Astrocyte of the spinal cord (primary cell): ENCODE results near the gene INO80B.

ENCODE experiments used
- DNase-seq: peaks from one replicate; pipeline ENCODE4 v3.0.0; 2011; ENCODE audit warnings: low read depth, low spot score
- H3K4me3 ChIP-seq: 2 replicates; pipeline ENCODE4 v1.5.1; 2011; ENCODE audit warnings: low read depth, mild to moderate bottlenecking, low read length, moderate library complexity
- in situ Hi-C: cut with HindIII; loops from 2 replicates; pipeline ENCODE4 v1.10.0; 2017; ENCODE audit warnings: low sequenced_read_pairs
- TF ChIP-seq, protein P1 (sequence below): IDR thresholded peaks from 2 replicates; pipeline ENCODE4 v1.5.1; 2012; ENCODE audit warnings: low read depth, mild to moderate bottlenecking, low read length, inconsistent platforms

Gene INO80B

DNA sequence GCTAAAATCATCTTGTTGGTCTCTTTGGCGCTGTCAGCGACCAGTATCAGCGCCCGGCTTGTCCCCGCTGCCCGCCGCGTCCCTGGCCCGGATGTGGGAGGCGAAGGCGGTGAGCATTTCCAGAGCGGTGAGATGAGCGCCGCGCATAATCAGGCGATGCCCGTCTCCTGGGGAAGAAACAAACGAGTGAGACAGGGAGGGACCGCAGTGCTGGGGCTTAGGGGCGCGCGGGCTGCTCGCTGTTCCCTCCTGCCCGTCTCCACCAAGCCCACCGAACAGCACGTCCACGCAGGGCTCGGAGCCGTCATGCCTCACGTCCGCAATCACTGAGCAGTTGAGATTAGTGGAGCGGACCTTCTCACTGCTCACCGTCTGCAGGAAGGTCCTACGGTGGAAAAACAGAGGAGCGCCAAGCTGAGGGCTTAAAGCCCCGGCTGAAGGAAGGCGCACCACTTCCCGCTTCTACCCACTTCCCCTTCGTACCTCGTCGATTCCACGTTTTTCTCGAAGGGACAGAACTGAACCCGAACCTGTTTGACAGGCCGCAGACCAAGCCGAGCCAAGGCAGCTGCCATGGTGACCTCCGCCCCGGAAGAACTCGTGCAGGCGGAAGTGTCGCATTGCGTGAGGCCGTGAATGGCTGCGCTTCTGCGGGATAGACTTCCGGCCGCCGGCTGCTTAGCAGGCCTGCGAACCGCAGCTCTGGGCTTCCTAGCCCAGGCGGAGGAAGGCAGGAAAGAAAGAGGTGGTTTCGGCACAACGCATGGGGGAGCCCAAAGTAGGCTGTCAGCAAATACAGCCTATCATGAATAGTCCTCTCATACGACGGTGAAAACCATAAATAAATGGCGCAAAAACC is 17.4 kb downstream of the INO80B start, which contains the start of gene MRPL53:
Gene MRPL53 (minus strand): TSS at position 595 of the 859 bp plus-strand sequence. CDS start 20 bp downstream, at position 575.
- DNase-seq, result peak; percentile 93
- TF ChIP-seq, protein P1, sequence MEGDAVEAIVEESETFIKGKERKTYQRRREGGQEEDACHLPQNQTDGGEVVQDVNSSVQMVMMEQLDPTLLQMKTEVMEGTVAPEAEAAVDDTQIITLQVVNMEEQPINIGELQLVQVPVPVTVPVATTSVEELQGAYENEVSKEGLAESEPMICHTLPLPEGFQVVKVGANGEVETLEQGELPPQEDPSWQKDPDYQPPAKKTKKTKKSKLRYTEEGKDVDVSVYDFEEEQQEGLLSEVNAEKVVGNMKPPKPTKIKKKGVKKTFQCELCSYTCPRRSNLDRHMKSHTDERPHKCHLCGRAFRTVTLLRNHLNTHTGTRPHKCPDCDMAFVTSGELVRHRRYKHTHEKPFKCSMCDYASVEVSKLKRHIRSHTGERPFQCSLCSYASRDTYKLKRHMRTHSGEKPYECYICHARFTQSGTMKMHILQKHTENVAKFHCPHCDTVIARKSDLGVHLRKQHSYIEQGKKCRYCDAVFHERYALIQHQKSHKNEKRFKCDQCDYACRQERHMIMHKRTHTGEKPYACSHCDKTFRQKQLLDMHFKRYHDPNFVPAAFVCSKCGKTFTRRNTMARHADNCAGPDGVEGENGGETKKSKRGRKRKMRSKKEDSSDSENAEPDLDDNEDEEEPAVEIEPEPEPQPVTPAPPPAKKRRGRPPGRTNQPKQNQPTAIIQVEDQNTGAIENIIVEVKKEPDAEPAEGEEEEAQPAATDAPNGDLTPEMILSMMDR, result no peak
- peak within 1 kb of the TSS; percentile 64 for H3K4me3 ChIP-seq
- in situ Hi-C loops, result no loop called here

DNA sequence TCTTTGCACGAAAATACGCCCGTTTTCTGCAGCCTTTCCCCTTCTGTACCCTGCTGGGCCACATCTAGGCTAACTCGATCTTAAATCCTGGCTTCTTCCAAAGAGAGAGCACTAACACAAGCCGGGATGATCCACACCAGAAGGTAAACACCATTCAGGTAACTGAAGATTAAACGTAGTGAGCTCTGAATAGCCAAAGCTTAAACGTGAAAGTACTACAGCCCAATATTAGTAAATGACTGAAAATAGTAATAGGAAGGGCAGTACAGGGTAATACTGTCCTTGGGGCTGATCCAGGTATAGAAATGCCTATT is 18.0 kb downstream of the INO80B start:
- H3K4me3 ChIP-seq, result peak overlapping the region; percentile 64
- TF ChIP-seq, protein P1, result no peak
- in situ Hi-C loops, result no loop called here
- no peak for DNase-seq

DNA sequence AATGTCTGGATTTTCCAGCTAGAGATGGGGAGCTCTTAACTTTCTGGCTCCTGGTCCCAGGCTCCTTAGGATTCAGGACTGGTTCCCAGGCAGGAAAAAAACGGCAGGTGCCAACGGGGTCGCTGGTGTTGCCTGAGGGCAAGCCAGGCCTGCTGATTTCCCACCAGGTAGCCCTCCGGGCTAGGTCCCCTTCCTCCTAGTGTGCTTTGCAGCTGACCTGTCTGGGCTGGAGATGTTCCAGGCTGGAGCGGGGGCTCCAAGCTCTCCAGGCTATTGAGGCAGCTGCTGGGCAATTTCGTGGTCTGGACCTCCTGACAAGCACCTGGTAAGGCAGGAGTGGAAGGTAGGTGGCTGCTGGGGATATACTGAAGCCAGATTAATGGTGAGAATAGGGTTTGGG is 19.6 kb downstream of the INO80B start:
- TF ChIP-seq, protein P1, result no peak
- no peak for DNase-seq
- in situ Hi-C loops, result no loop called here
- H3K4me3 ChIP-seq, result no peak overlapping the region

DNA sequence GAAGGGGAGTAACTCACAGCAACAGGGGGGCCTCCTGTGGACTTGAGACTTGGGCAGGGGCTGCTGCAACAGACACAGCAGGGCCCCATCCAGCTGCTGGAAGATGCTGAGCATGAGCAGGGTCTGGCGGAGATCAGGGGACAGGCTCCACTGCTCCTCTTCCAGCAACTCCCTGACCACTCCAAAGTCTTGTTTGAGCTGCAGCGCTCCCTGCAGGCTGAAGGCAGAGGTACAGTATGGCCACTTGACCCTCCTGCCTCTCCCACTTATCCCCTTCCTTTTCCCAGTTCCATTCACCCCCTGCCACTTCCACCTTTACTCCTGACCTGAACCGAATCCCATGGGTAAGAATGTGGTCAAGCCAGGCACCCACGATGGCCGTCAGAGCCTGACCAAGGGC is 20.0 kb downstream of the INO80B start:
- in situ Hi-C loops, result no loop called here
- DNase-seq, result no peak
- TF ChIP-seq, protein P1, result peak; percentile 40
- H3K4me3 ChIP-seq, result no peak overlapping the region

DNA sequence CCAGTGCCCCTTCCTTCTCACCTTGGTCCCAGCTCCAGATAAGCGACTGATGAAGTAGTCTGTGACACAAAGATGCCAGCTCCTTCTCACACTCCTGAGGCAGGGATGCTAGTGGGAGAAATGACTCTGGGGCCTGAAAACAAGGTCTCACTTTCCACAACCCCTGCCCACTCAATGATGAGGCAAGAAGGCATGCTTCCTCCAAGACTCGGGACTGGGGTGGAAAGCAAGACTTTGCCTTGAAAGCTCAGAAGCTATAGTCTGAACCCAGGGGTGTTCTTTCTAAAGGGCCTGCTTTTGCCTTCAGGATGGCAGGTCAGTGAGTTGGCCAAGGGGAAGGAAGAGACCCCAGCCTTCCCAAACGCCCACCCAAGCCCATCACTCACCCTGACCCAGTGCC is 26.5 kb downstream of the INO80B start:
- H3K4me3 ChIP-seq, result peak overlapping the region; percentile 87
- TF ChIP-seq, protein P1, result no peak
- DNase-seq, result no peak
- in situ Hi-C loops, result no loop called here

DNA sequence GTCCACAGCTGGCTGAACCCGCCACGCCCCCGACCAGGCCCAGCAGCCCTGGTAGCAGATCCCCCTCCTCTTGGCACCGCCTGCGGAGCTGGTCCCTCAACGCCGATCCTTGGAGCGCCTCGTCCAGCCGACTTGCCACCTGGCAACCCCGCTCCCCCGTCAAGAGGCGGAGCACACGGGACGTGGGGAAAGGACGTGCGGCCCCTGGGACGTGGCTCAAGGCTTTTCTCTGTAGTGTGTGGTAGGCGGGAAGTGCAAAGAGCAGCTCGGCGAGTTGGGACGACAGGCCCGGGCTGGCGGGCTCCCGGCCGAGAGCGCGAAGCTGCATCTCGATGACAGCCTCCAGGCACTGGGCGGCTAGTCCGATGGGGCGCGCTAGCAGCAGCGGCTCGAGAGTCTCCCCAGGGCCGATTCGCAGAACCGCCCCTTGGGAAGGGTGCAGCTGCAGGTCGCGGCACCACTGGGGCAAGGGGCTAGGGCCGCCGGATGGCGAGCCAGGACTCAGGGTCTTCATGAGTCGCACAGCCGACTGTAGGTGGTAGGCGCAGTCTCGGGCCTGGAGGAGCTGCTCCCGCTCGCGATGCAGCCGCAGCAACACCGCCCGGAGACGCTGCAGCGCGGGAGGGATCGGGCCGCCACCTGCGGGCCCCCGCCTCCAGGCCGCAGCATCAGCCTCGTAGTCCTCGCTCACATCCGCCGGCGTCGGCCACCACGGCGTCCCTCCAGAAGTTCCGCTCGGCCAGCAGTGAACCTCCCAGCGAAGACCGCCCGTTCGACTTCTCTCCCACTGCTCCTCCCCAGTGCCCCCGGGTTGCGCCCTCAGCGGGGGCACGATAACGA is 27.3 kb downstream of the INO80B start:
- H3K4me3 ChIP-seq, result peak overlapping the region; percentile 87
- in situ Hi-C loops, result no loop called here
- TF ChIP-seq, protein P1, result no peak
- DNase-seq, result no peak
